Measurements from ENCODE around the gene EYS. TPM values are rescaled to one million over a fixed set of nuclear protein-coding genes. Genes with fewer than 3 reads are reported as not detected.

Gene EYS
- total RNA-seq, 1 experiment from 2014 or later: not detected

DNA sequence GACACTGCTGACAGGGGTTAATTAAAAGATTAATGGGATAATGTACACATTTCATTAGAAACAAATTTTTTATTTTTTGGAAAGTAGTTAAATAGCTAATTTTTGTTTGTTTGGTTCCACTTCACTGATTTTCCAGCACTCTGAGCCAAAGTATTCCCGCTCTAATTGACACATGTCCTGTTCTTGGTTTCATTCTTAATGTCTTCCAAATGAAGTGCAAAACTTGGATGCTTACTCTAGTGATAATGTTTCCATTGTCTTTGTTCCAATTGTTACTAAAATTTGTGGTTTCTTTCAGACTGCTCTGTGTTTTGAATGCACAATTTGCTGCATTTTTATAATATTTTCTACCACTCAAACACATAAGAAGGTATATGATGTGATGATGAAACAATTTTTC lies 1277.1 kb downstream of the EYS start:
- no peak overlapping the region for H3K4me3 Mint-ChIP-seq
- no CpG with 5 or more reads among the region's 1 CpG for WGBS (ENCODE audit: extremely low coverage, insufficient read length, low lambda C conversion rate)

More for the DNA sequence above, 1277.1 kb downstream of the EYS start:
- H3K27ac Mint-ChIP-seq: no peak overlapping the region
- no peaks in the 10 kb centered on the region for H3K27me3 ChIP-seq (ENCODE audit: insufficient read depth, low read length)
- H3K23me2 ChIP-seq (ENCODE audit: insufficient read length, low read depth, low read length, poor library complexity, severe bottlenecking): no peaks in the 10 kb centered on the region
- no peak overlapping the region for H2BK20ac ChIP-seq (ENCODE audit: low read depth, low read length, poor library complexity, severe bottlenecking)
- H2AFZ ChIP-seq (ENCODE audit: low read length): no peak overlapping the region
- H3K14ac ChIP-seq (ENCODE audit: insufficient read depth, low read length): no peak overlapping the region
- H4K20me1 ChIP-seq (ENCODE audit: control insufficient read depth, insufficient read depth, insufficient read length): no peaks in the 10 kb centered on the region
- no peak overlapping the region for H3K56ac ChIP-seq (ENCODE audit: insufficient read length, low read depth, low read length)
- no peaks in the 10 kb centered on the region for H3K9me3 Mint-ChIP-seq
- no peak overlapping the region for H4K5ac ChIP-seq (ENCODE audit: insufficient read length, low read depth, low read length)
- no peak overlapping the region for H3K4ac ChIP-seq (ENCODE audit: low read depth, low read length)
- H2AK5ac ChIP-seq (ENCODE audit: insufficient read length, low read length): no peak overlapping the region
- no peak overlapping the region for H4K91ac ChIP-seq (ENCODE audit: insufficient read length, low read depth, low read length)
- H3K9me3 ChIP-seq (ENCODE audit: control insufficient read depth, low read depth, low read length): no peaks in the 10 kb centered on the region
- H3K23ac ChIP-seq (ENCODE audit: insufficient read length, low read depth, low read length): no peak overlapping the region
- H2BK12ac ChIP-seq (ENCODE audit: insufficient read length, low read depth, low read length): no peak overlapping the region
- no peaks in the 10 kb centered on the region for H3K36me3 Mint-ChIP-seq (ENCODE audit: insufficient read depth in 1 of 3, low read depth in 3 of 3)
- H3K4me2 ChIP-seq (ENCODE audit: insufficient read depth, insufficient read length, low read length): no peak overlapping the region
- no peaks in the 10 kb centered on the region for H3K4me1 ChIP-seq (ENCODE audit: insufficient read depth, low read length)
- no peak overlapping the region for H4K8ac ChIP-seq (replicated peaks; ENCODE audit: insufficient read length, low read depth, low read length)
- no peak overlapping the region for H3K18ac ChIP-seq (ENCODE audit: insufficient read length, low read depth, low read length)
- no peak overlapping the region for H2BK15ac ChIP-seq (ENCODE audit: low read depth, low read length)
- DNase-seq: no peak
- no peak overlapping the region for H3T11ph ChIP-seq (ENCODE audit: low read length)
- H3K27ac ChIP-seq (ENCODE audit: insufficient read length, low read depth, low read length): no peak overlapping the region
- H2BK5ac ChIP-seq (ENCODE audit: insufficient read length, low read length): no peak overlapping the region
- H3K4me1 Mint-ChIP-seq: peaks cover 5 to 6% of the 10 kb centered on the region in 2 experiments; a peak in 3 of 4 replicates
- no peaks in the 10 kb centered on the region for H3K79me2 ChIP-seq (ENCODE audit: insufficient read depth, low read length)
- no peaks in the 10 kb centered on the region for H3K27me3 Mint-ChIP-seq (ENCODE audit: low read depth)
- H2BK120ac ChIP-seq (ENCODE audit: low read depth, low read length, poor library complexity, severe bottlenecking): no peak overlapping the region
- TF ChIP-seq, protein P1, sequence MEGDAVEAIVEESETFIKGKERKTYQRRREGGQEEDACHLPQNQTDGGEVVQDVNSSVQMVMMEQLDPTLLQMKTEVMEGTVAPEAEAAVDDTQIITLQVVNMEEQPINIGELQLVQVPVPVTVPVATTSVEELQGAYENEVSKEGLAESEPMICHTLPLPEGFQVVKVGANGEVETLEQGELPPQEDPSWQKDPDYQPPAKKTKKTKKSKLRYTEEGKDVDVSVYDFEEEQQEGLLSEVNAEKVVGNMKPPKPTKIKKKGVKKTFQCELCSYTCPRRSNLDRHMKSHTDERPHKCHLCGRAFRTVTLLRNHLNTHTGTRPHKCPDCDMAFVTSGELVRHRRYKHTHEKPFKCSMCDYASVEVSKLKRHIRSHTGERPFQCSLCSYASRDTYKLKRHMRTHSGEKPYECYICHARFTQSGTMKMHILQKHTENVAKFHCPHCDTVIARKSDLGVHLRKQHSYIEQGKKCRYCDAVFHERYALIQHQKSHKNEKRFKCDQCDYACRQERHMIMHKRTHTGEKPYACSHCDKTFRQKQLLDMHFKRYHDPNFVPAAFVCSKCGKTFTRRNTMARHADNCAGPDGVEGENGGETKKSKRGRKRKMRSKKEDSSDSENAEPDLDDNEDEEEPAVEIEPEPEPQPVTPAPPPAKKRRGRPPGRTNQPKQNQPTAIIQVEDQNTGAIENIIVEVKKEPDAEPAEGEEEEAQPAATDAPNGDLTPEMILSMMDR (conservative IDR thresholded peaks at IDR 0.05): no peak
- H3K9ac ChIP-seq (ENCODE audit: extremely low read depth, insufficient read length, low read length): no peak overlapping the region
- H3K79me1 ChIP-seq (ENCODE audit: insufficient read depth, low read depth, low read length, poor library complexity, severe bottlenecking): no peaks in the 10 kb centered on the region
